Measurements from ENCODE around the gene MMAA. TPM values are rescaled to one million over a fixed set of nuclear protein-coding genes. Genes with fewer than 3 reads are reported as not detected.

The MMAA gene
- polyA plus RNA-seq, 1 donor from 2014 or later, result 7.9 TPM

- TF ChIP-seq TAF1 (IDR thresholded peaks at IDR 0.05; ENCODE audit: low read depth) (no peak), RAD21 (conservative IDR thresholded peaks at IDR 0.05) (no peak), MXI1 (conservative IDR thresholded peaks at IDR 0.05; ENCODE audit: poor library complexity, severe bottlenecking) (no peak), SMC3 (conservative IDR thresholded peaks at IDR 0.05; ENCODE audit: poor library complexity) (no peak), EZH2 (IDR thresholded peaks at IDR 0.05; ENCODE audit: borderline replicate concordance, insufficient read depth, low read length, poor library complexity, severe bottlenecking) (no peak), POLR2AphosphoS5 (IDR thresholded peaks at IDR 0.05) (no peak)
- TF ChIP-seq, protein P1, sequence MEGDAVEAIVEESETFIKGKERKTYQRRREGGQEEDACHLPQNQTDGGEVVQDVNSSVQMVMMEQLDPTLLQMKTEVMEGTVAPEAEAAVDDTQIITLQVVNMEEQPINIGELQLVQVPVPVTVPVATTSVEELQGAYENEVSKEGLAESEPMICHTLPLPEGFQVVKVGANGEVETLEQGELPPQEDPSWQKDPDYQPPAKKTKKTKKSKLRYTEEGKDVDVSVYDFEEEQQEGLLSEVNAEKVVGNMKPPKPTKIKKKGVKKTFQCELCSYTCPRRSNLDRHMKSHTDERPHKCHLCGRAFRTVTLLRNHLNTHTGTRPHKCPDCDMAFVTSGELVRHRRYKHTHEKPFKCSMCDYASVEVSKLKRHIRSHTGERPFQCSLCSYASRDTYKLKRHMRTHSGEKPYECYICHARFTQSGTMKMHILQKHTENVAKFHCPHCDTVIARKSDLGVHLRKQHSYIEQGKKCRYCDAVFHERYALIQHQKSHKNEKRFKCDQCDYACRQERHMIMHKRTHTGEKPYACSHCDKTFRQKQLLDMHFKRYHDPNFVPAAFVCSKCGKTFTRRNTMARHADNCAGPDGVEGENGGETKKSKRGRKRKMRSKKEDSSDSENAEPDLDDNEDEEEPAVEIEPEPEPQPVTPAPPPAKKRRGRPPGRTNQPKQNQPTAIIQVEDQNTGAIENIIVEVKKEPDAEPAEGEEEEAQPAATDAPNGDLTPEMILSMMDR (IDR thresholded peaks at IDR 0.05; ENCODE audit: poor library complexity, severe bottlenecking), result no peak
- no peak overlapping the region for H3K4me2 ChIP-seq (ENCODE audit: low read length)
- H3K79me2 ChIP-seq (replicated peaks; ENCODE audit: insufficient read depth, low read length), result no peaks in the 10 kb centered on the region
Observed at GRCh38 chr4:145602129-145602760, 16.9 kb upstream of the MMAA start.

GRCh38 chr4:145605941-145606340 is 13.2 kb upstream of the MMAA start:
- Histone ChIP-seq H3K4me3 (ENCODE audit: low read length) (no peak overlapping the region), H3K4me2 (ENCODE audit: low read length) (no peak overlapping the region), H3K27me3 (ENCODE audit: insufficient read depth, low read depth, low read length) (no peaks in the 10 kb centered on the region), H3F3A (ENCODE audit: insufficient read depth, low read length, poor library complexity, severe bottlenecking) (no peaks in the 10 kb centered on the region), H3K79me2 (replicated peaks; ENCODE audit: insufficient read depth, low read length) (no peaks in the 10 kb centered on the region), H2AFZ (ENCODE audit: low read depth, low read length) (no peak overlapping the region), H3K9ac (ENCODE audit: low read length) (no peak overlapping the region), H4K20me1 (ENCODE audit: insufficient read depth) (no peaks in the 10 kb centered on the region), H3K9me2 (ENCODE audit: insufficient read depth, low read length) (no peaks in the 10 kb centered on the region), H3K36me3 (ENCODE audit: insufficient read depth, low read length) (no peaks in the 10 kb centered on the region), H3K9me3 (ENCODE audit: low read length) (no peaks in the 10 kb centered on the region), H3K27ac (ENCODE audit: low read length) (no peak overlapping the region)
- TF ChIP-seq, protein P1 (IDR thresholded peaks at IDR 0.05; ENCODE audit: poor library complexity, severe bottlenecking), result no peak
- TF ChIP-seq POLR2AphosphoS5 (IDR thresholded peaks at IDR 0.05) (no peak), TAF1 (IDR thresholded peaks at IDR 0.05; ENCODE audit: low read depth) (no peak), SMC3 (conservative IDR thresholded peaks at IDR 0.05; ENCODE audit: poor library complexity) (no peak)

More at GRCh38 chr4:145602129-145602760, 16.9 kb upstream of the MMAA start:
- Histone ChIP-seq H3K9me3 (ENCODE audit: low read length) (no peaks in the 10 kb centered on the region), H3K9ac (ENCODE audit: low read length) (no peak overlapping the region), H3K9me2 (ENCODE audit: insufficient read depth, low read length) (no peaks in the 10 kb centered on the region), H4K20me1 (ENCODE audit: insufficient read depth) (no peaks in the 10 kb centered on the region), H3K4me3 (ENCODE audit: low read length) (no peak overlapping the region), H3F3A (ENCODE audit: insufficient read depth, low read length, poor library complexity, severe bottlenecking) (no peaks in the 10 kb centered on the region), H3K36me3 (ENCODE audit: insufficient read depth, low read length) (no peaks in the 10 kb centered on the region), H2AFZ (ENCODE audit: low read depth, low read length) (no peak overlapping the region), H3K27ac (ENCODE audit: low read length) (no peak overlapping the region), H3K27me3 (ENCODE audit: insufficient read depth, low read depth, low read length) (no peaks in the 10 kb centered on the region)

All from neural cell (in vitro differentiated cells).